GM18505 (cell line): ENCODE data around the gene ST3GAL3.

Source experiments
- ATAC-seq: cut with Tn5 transposase; IDR thresholded peaks from one replicate; pipeline ENCODE4 v1.9.1; 2021; ENCODE audit not compliant: unreplicated experiment
- POLR2A ChIP-seq: IDR thresholded peaks from 4 replicates; pipeline ENCODE4 v1.6.1; 2011; ENCODE audit warnings: borderline replicate concordance; ENCODE audit not compliant: insufficient read depth, insufficient read length; ENCODE audit errors: extremely low read depth

Gene ST3GAL3

DNA sequence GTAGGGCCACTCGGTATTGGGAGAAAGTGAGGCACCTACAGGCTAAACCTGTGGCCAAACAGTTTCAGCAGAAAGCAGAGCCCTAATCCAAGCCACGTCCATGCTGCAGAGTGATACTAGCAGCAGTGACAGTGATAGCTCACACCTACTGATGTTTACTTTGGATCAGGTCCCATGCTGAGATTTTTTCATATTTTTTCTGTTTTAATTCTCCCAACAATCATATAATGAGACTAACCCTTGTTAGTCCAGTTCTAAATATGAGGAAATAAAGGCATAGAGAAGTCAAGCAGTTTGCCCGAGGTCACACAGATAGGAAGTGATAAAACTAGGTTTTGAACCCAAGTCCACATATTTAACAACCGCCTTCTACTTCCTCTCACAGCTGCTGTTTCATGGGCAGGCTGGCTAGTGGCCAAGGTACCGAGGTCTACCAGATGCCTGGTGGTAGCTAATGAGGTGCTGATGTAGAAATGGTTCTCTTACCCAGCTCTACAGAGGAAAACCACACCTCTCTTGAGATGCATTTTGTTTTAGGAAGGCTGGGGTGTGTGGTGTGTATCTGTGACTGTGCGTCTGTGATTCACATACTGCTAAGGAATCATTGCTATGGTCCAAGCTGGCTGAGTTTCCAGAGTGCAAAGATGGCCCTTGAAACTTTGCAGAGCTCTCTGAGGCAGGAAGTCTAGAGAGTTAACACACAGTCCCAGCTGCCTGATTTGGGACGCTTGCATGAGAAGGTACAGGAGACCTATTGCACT is 146.0 kb downstream of the ST3GAL3 start:
- TF ChIP-seq POLR2A, result no peak
- ATAC-seq, result no peak

DNA sequence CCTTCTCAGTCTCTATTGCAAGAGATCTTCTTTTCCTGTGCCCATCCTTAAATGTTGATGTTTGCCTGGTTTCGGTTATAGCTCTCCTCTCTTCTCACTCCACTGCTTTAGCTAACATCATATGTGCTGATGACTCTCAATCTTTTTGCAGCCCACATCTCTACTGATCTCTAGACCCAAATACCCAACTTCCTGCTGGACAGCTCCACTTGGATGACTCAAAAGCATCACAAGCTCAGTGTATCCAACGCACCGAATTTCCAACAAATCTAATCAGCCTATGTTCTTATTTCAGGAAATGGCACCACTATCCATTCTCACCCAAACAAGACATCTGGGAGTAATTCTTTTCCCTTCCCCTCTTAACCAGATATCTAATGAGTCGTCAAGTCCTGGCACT is 147.1 kb downstream of the ST3GAL3 start:
- TF ChIP-seq POLR2A, result no peak
- ATAC-seq, result no peak

DNA sequence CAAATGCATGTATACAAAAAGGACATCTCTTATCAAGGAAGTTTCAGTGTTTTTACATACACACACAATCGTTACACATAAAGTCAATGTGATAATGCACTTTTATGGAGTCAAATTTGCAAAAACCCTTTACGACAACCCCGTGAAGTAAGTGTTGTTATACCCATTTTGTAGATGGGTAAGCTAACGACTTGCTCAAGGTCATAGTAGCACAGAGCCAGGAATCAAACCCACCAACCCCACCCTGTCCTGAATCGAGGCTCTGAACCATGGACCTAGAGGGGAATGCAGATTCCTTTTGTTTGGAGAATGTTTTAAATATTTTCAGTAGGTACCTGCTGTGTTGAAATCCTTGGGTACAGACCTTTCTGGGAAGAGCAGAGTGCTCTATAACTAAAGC is 148.9 kb downstream of the ST3GAL3 start:
- no peak for ATAC-seq
- TF ChIP-seq POLR2A, result no peak

DNA sequence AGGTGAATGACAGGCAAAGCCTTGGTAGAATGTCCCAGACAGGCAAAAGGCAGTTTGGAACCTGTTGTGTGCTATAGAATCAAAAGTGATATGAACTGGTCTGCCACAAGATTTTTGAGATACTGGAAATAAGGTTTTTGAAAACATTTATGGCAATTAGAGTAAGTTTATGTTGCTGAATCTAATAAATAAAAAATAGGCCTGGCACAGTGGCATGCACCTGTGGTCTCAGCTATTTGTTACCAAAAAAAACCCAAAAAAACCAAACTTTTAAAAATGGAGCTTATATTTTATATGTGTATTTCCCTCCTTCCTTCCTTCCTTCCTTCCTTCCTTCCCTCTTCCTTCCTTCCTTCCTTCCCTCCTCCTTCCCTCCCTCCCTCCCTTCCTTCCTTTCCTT is 149.8 kb downstream of the ST3GAL3 start:
- no peak for ATAC-seq
- no peak for TF ChIP-seq POLR2A

DNA sequence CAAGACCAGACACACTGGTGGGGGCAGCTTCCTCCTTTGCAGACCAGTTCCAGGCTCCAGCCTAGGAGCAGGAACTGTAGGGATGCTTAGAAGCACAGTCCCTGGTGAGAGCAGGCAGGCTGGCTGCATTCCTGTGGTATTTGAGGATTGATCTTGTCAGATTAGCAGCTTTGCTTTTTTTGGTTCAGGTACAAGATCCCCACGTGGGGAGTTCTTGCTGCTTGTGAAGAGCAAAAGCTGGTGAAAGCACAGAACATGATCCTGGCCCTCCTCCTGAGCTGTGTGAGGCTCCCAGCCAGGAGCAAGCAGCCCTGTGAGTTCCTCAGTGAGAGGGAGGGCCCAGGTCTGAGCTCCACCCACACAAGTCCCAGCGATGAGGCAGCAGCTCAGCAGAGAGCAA is 151.0 kb downstream of the ST3GAL3 start:
- no peak for TF ChIP-seq POLR2A
- ATAC-seq, result no peak

DNA sequence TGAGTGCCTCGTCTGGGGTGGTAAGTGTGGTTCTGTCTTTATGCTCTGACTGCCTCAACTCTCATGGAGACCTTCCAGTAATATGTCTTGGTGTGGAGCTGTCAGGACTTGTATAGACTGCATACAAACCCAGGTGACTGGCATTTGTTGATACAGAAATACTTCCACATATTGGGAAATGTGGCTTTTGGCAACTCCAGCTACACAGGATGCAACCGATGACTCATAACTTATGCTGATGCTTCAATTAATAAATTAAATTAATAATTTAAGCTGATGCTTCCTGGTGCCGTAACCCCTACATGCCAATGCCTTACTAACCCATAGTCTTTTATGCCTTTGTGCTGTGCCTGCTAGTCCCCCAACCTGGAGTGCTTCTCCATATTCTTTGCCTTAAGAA is 154.0 kb downstream of the ST3GAL3 start:
- TF ChIP-seq POLR2A, result no peak
- no peak for ATAC-seq

DNA sequence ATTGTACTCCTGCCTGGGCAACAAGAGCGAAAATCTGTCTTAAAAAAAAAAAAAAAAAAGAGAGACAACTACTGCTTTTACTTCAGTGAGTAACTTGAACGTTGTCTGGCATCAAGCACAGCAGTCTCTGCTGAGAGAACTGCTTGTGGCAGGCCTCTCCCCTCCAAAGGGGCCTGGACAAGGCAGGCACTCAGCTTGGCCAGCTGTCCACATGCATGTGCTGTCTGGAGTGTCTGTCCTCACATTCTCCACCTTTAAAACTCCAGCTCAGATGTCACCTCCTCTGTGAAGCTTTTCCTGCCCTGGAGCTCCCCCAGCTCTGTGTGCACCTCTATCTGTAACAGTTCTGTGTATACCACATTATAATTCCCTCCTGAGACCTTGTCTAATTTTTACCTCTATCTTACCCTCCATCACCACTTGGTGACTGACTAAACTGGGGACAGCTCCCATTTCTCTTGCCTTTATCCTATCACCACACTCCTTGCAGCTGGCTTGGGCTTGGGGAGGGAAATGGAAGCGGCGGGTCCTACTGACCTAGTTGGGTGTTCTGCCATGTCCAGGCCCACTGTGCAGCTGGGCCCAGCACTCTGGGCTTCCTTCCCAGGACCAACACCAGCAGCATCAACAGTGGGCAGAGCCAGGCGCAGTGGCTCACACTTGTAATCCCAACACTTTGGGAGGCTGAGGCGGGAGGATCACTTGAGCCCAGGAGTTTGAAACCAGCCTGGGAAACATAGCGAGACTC is 154.8 kb downstream of the ST3GAL3 start:
- no peak for TF ChIP-seq POLR2A
- ATAC-seq, result no peak

DNA sequence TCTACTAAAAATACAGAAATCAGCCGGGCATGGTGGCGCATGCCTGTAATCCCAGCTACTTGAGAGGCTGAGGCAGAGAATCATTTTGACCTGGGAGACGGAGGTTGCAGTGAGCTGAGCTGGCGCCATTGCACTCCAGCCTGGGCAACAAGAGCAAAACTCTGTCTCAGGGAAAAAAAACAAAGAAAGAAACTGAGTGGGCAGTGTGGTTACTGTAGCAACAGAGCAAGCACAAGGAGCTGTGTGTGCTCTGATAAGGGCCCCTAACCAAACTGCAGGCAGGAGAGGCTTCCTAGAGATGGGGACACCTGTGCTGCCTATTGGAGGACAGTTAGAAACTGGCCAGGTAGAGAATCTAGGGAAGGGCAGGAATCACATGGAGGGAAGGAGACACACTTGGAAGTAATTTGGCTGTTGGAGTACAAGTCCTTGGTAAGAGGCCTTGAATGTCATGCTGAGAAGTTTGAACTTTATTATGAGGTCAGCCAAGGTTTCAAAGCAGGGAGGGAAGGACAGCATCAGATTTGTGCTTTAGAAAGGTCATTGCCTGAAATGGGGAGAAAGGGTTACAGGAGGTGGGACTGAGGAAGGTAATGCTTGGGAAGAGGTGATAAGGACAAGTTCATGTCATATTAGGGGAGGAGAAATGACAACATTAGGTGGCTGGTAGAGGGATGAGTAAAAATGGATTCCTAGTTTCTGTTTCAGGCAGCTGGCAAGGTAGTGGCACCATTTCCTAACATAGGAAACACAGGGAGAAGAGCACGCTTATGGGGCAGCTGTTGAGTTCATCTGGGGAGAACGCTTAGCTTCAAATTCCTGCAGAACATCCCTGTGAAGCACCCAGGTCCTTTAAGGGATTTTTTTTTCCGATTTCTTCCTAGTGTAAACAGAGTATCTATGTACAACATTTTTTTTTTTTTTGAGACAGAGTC is 157.0 kb downstream of the ST3GAL3 start:
- no peak for TF ChIP-seq POLR2A
- no peak for ATAC-seq

DNA sequence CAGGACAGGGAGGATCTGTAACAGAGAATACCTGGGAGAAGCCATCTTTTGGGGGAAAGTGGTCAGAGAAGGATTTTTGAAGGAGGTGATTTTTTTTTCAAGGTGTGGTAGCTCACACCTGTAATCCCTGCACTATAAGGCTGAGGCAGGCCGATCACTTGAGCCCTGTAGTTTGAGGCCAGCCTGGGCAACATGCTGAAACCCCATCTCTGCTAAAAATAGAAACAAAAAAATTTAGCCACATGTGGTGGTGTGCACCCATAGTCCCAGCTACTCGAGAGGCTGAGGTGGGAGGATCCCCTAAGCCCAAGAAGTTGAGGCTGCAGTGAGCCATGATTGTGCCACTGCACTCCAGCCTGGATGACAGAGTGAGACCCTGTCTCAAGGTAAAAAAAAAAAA is 158.9 kb downstream of the ST3GAL3 start:
- no peak for TF ChIP-seq POLR2A
- no peak for ATAC-seq

DNA sequence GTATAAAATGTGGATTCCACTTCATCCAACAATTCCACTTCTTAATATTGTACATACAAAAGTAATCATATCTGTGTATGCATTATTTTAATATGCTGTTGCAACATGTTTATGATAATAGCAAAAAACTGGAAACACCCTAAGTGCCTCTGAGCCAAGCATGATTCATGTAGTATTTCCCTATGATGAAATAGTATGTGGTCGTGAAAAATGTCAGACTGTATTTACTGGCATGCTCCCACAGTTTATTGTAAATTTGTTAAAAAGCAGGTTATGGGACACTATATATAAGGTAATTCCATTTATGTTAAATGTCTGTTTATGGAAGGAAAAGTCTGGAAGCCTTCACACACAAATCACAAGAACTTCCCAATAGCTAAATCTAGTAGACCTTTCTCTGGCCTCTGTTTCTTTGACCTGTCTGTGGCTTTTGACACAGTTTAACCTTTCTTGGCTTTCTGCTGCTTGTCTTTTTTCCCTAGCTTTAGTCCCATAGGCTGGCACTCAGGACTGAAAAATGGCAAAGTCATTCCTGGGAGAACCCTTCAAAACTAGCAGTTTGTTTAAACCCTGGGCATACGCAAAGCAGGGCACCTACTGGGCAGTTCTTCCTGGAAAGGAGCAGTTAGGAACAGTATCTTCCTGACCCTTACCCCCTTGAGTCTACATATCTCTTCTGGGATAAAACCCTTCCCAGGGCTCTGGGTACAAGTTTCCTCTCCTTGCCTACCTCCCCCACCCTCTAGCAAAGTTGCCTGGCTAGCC is 160.8 kb downstream of the ST3GAL3 start:
- no peak for ATAC-seq
- no peak for TF ChIP-seq POLR2A

DNA sequence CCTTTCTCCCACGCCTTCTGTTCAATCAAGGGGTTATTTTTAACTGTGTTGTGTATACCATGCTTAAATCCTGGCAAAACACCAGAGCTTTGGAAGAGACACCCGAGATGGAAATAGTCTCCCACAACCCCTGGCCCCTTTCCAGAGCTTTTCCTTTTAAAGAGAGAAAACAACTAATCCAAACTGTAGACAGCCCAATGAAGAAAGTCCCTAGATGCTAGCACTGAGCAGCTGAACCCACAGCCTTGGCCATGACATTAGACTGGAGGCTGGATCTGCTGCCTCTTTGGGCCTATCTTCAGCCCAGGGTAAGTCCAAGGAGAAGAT is 161.4 kb downstream of the ST3GAL3 start:
- TF ChIP-seq POLR2A, result no peak
- no peak for ATAC-seq

DNA sequence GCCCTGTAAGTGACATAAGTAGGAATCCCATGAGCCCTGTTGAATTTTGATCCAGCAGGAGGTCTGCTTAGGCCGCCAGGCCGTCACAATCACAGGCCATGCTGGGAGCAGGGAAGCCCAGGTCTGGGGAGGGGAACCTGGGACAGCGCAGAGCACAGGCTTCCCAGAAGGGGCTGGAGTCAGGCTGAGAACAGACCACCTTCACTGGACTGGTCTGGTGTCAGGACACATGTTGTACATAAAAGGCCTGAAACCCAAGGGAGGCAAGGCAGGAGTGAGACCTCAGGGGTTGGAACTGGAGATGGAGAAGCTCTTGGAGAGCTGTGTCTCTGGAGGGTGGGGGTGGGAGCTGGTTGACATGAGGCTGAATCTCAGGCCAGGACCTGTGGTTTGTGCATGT is 163.0 kb downstream of the ST3GAL3 start:
- TF ChIP-seq POLR2A, result no peak

More for the DNA sequence above, 163.0 kb downstream of the ST3GAL3 start:
- no peak for ATAC-seq
